Measurements from ENCODE around the gene MCF2L2. TPM values are rescaled to one million over a fixed set of nuclear protein-coding genes. Genes with fewer than 3 reads are reported as not detected.

Gene MCF2L2
- total and polyA plus RNA-seq, 9 of the 15 experiments (the other 6 are each of a cell fraction or from before 2014, with no cell fraction given) = 0.56 to 4.2 (median 3.0) TPM

GRCh38 chr3:183428447-183429211, at the start of gene MCF2L2 (continued):
- TF ChIP-seq ZNF518B (CRISPR knock-in tag; IDR thresholded peaks at IDR 0.05) (no peak), MTA2 (IDR thresholded peaks at IDR 0.05; ENCODE audit: low read depth) (no peak), EP400 (IDR thresholded peaks at IDR 0.05) (peak; percentile 62), STAT6 (CRISPR knock-in tag; IDR thresholded peaks at IDR 0.05) (no peak), POLR2AphosphoS5 (IDR thresholded peaks at IDR 0.05; ENCODE audit: control insufficient read depth, insufficient read depth, low read depth, low read length) (no peak; the same call in 1 of the 2 replicates), MTA1 (IDR thresholded peaks at IDR 0.05; ENCODE audit: borderline replicate concordance) (peak; percentile 98), E2F1 (CRISPR knock-in tag; IDR thresholded peaks at IDR 0.05) (no peak; the same call in 1 of the 2 replicates), GTF2E2 (tag; IDR thresholded peaks at IDR 0.05) (peak; percentile 74; the same call in 1 of the 2 replicates), DNMT1 (IDR thresholded peaks at IDR 0.05) (no peak), USF1 (CRISPR knock-in tag; IDR thresholded peaks at IDR 0.05) (0 out of 2 replicates have a peak, but pooled peaks have one; percentile 3), ETS1 (conservative IDR thresholded peaks at IDR 0.05; ENCODE audit: control insufficient read depth, low read depth, low read length) (no peak; the same call in 1 of the 2 replicates), ZNF175 (CRISPR knock-in tag; IDR thresholded peaks at IDR 0.05; ENCODE audit: low read depth) (no peak), NEUROD1 (IDR thresholded peaks at IDR 0.05; ENCODE audit: borderline replicate concordance, low read depth, low read length, partially characterized antibody) (peak; percentile 23), CXXC5 (CRISPR knock-in tag; IDR thresholded peaks at IDR 0.05) (peak; percentile 78), ZNF445 (CRISPR knock-in tag; IDR thresholded peaks at IDR 0.05; ENCODE audit: low read depth) (no peak), FUS (optimal IDR thresholded peaks at IDR 0.05; ENCODE audit: low read depth, low read length) (peak; percentile 40), MECOM (CRISPR knock-in tag; IDR thresholded peaks at IDR 0.05) (no peak)
